WERI-Rb-1 (cell line): ENCODE results near the gene EBF3.

ENCODE experiments used
- DNase-seq: peaks from one replicate; pipeline ENCODE4 v3.0.0-alpha.2; 2020
- H3K27ac ChIP-seq: fragments of 250-450 bp; sonication (Bioruptor Pico); 2 replicates; pipeline ENCODE4 v1.5.1; 2020; ENCODE audit warnings: mild to moderate bottlenecking, moderate library complexity
- H3K27me3 ChIP-seq: fragments of 250-450 bp; sonication (Bioruptor Pico); 2 replicates; pipeline ENCODE4 v1.5.1; 2021; ENCODE audit warnings: mild to moderate bottlenecking, low read depth, moderate library complexity; ENCODE audit not compliant: insufficient read depth, severe bottlenecking
- H3K36me3 ChIP-seq: fragments of 250-450 bp; sonication (Bioruptor Pico); 2 replicates; pipeline ENCODE4 v1.5.1; 2020; ENCODE audit warnings: mild to moderate bottlenecking, moderate library complexity
- H3K4me3 ChIP-seq: 2 replicates; pipeline ENCODE4 v1.5.1; 2011; ENCODE audit warnings: low read depth, mild to moderate bottlenecking, control low read depth, low read length
- H3K9me3 ChIP-seq: fragments of 250-450 bp; sonication (Bioruptor Pico); 2 replicates; pipeline ENCODE4 v1.5.1; 2021; ENCODE audit warnings: mild to moderate bottlenecking, moderate library complexity; ENCODE audit not compliant: severe bottlenecking
- TF ChIP-seq, protein P1 (sequence below): IDR thresholded peaks from 2 replicates; pipeline ENCODE4 v1.5.1; 2011; ENCODE audit warnings: low read depth, mild to moderate bottlenecking, control low read depth, inconsistent platforms, low read length

Gene EBF3

DNA sequence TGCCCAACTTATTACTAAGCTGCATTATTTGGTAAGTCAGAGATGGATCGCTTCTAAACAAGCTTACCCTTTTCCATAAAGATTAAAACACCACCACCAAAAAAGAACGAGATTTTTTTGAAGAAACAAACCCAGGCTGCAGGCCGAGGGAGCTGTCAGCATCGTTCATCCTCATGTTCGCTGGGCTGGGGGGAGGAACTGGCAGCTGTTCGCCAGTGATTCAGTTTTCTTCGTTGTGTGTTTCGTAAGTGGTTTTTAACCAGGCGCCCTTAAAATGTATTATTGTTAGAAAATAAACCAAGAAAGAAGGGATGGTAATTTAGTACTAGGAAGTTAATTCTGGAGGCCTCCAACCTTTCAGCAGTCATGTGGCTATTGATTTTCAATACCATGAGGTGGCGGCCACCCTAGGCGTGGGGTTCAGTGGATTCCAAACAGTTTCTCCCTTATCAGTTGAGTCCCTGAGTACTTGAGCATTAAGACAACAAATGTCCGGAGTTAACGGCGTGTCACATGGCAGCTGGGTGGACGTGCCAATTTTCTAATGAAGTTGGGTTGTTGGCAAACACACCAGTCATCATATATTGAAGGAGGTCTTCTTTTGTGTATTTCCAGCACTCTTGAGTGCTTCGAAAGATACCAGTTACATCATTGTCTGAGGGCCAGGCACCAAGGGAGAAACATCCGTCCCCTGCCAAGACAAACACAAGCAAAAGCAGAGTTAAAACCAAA, 173.2 kb downstream of the EBF3 start:
- Histone ChIP-seq H3K9me3 (no peaks in the 10 kb centered on the region), H3K4me3 (no peak overlapping the region), H3K27me3 (no peaks in the 10 kb centered on the region), H3K27ac (no peak overlapping the region), H3K36me3 (no peaks in the 10 kb centered on the region)
- TF ChIP-seq, protein P1, sequence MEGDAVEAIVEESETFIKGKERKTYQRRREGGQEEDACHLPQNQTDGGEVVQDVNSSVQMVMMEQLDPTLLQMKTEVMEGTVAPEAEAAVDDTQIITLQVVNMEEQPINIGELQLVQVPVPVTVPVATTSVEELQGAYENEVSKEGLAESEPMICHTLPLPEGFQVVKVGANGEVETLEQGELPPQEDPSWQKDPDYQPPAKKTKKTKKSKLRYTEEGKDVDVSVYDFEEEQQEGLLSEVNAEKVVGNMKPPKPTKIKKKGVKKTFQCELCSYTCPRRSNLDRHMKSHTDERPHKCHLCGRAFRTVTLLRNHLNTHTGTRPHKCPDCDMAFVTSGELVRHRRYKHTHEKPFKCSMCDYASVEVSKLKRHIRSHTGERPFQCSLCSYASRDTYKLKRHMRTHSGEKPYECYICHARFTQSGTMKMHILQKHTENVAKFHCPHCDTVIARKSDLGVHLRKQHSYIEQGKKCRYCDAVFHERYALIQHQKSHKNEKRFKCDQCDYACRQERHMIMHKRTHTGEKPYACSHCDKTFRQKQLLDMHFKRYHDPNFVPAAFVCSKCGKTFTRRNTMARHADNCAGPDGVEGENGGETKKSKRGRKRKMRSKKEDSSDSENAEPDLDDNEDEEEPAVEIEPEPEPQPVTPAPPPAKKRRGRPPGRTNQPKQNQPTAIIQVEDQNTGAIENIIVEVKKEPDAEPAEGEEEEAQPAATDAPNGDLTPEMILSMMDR = no peak
- DNase-seq = no peak

DNA sequence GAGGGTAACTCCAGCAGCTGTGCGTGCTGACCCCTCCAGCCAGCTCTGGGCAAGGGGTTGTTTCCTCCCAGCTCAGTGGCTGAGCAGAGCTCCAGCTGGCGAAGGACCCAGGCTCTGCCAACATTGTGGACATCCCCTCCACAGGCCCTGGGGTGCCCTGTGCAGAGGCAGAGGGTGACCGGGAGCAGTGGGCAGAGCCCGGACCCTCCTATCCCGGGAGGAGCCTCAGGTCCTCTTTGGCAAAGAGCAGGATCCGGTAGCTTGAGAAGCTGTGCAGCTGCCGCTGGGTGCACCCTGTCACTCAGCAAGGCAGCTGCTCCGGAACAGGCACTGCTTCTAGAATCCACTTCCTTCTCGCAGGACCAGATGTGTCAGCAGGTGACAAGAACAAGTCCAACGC, 175.9 kb downstream of the EBF3 start:
- no peaks in the 10 kb centered on the region for H3K9me3 ChIP-seq
- DNase-seq = no peak
- no peak overlapping the region for H3K4me3 ChIP-seq
- TF ChIP-seq, protein P1 = no peak
- H3K27me3 ChIP-seq = peaks cover 14% of the 10 kb centered on the region
- no peaks in the 10 kb centered on the region for H3K36me3 ChIP-seq
- H3K27ac ChIP-seq = no peak overlapping the region

DNA sequence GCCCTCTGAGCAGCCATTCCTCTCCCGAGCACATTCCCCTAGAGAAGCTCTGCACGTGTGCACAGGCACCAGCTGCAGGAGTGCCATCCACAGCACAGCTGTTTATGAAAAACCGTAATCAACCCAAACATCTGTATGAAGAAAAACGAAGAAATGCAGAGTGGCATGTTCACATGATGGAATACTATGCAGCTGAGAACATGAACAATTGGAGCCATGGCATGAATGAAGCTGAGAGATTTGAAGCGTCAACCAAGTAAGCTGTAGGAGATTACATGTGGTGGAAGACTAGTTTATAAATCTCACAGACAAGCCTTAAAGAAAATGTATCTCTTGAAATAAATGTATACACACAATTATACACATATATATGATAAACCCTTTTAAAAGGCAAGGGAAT, 176.5 kb downstream of the EBF3 start:
- H3K27me3 ChIP-seq = peaks cover 14% of the 10 kb centered on the region
- TF ChIP-seq, protein P1 = no peak
- H3K9me3 ChIP-seq = no peaks in the 10 kb centered on the region
- H3K27ac ChIP-seq = no peak overlapping the region
- H3K4me3 ChIP-seq = no peak overlapping the region
- no peaks in the 10 kb centered on the region for H3K36me3 ChIP-seq
- DNase-seq = no peak

DNA sequence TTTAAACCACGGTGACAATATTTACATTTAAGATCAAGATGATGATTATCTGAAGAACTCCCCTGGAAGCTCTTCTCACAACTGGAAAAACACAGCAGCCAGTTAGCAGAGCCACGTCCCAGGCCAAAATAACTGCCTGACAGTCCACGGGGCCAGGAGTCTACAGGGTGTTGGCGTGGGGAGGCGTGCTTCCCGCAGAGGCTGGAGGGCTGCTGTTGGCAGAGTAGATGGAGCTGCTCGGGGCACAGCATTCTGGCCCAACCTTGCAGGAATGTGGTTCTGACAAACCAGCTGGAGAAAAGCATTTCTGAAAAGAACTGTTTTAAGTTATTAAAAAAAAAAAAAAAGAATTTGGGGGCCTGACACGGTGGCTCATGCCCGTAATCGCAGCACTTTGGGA, 177.9 kb downstream of the EBF3 start:
- Histone ChIP-seq H3K9me3 (no peaks in the 10 kb centered on the region), H3K27ac (no peak overlapping the region), H3K27me3 (peaks cover 23% of the 10 kb centered on the region), H3K36me3 (no peaks in the 10 kb centered on the region), H3K4me3 (no peak overlapping the region)
- no peak for DNase-seq
- TF ChIP-seq, protein P1 = no peak

DNA sequence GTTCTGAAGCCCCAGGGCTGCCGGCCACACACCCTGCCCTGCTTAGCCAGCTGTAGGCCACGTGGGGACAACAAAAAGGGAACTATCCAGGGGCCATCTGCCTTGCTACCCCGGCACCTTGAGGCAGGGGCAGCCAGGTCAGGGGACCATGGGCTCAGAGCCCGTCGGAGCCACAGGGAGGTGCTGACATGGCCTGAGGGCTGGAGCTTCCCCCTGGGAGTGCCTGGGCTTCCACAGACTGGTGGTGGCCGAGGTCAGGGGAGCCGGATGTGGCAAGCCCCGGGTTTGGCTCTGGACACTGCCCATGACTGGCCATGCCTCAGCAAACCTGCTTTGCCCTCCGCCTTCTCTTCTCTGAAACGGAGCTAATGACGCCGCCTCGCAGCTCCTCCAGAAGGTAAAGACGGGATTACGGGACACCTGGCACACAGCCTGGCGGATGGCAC, 178.5 kb downstream of the EBF3 start:
- DNase-seq = peak; percentile 36
- no peak overlapping the region for H3K27ac ChIP-seq
- H3K27me3 ChIP-seq = peaks cover 23% of the 10 kb centered on the region
- TF ChIP-seq, protein P1 = 0 out of 2 replicates have a peak, but pooled peaks have one; percentile 6
- no peaks in the 10 kb centered on the region for H3K36me3 ChIP-seq
- H3K9me3 ChIP-seq = no peaks in the 10 kb centered on the region
- no peak overlapping the region for H3K4me3 ChIP-seq
